AG09319 (cell line): ENCODE measurements around the gene RTL3.

Experiments used
- DNase-seq: peaks from one replicate; pipeline ENCODE4 v3.0.0-alpha.2; 2010; ENCODE audit warnings: low read depth; ENCODE audit errors: extremely low read depth
- CTCF ChIP-seq: IDR thresholded peaks from 2 replicates; pipeline ENCODE4 v1.5.1; 2011; ENCODE audit warnings: low read depth, mild to moderate bottlenecking, inconsistent platforms, low read length, moderate library complexity

The RTL3 gene

GRCh38 chrX:78687586-78687985, 28.5 kb upstream of the RTL3 start:
- no peak for TF ChIP-seq CTCF
- DNase-seq = no peak

- TF ChIP-seq CTCF = no peak
- DNase-seq = no peak
Measured at GRCh38 chrX:78673246-78673645, 14.1 kb upstream of the RTL3 start.

GRCh38 chrX:78665342-78665741, 6.2 kb upstream of the RTL3 start:
- DNase-seq = no peak
- no peak for TF ChIP-seq CTCF

- no peak for DNase-seq
- no peak for TF ChIP-seq CTCF
Measured at GRCh38 chrX:78661836-78662235, 2.7 kb upstream of the RTL3 start.

- no peak for TF ChIP-seq CTCF
- no peak for DNase-seq
Measured at GRCh38 chrX:78659955-78660354, 827 bp upstream of the RTL3 start.

GRCh38 chrX:78658414-78658813, 714 bp downstream of the RTL3 start:
- TF ChIP-seq CTCF = no peak
- DNase-seq = no peak

GRCh38 chrX:78655642-78656041, 3.5 kb downstream of the RTL3 start:
- no peak for DNase-seq
- no peak for TF ChIP-seq CTCF
